SK-N-SH (cell line): ENCODE data around the gene FCER2.

Experiments
- GATA2 ChIP-seq: sonication (generic); formaldehyde crosslinking; IDR thresholded peaks from 2 replicates; pipeline ENCODE4 v1.5.0; 2020; ENCODE audit warnings: mild to moderate bottlenecking, missing genetic modification reagents
- TF ChIP-seq, protein P1 (sequence below): fragments of 200-600 bp; sonication (generic); IDR thresholded peaks from 2 replicates; pipeline ENCODE4 v1.6.1; 2017; ENCODE audit warnings: antibody characterized with exemption, mild to moderate bottlenecking, moderate library complexity

DNA sequence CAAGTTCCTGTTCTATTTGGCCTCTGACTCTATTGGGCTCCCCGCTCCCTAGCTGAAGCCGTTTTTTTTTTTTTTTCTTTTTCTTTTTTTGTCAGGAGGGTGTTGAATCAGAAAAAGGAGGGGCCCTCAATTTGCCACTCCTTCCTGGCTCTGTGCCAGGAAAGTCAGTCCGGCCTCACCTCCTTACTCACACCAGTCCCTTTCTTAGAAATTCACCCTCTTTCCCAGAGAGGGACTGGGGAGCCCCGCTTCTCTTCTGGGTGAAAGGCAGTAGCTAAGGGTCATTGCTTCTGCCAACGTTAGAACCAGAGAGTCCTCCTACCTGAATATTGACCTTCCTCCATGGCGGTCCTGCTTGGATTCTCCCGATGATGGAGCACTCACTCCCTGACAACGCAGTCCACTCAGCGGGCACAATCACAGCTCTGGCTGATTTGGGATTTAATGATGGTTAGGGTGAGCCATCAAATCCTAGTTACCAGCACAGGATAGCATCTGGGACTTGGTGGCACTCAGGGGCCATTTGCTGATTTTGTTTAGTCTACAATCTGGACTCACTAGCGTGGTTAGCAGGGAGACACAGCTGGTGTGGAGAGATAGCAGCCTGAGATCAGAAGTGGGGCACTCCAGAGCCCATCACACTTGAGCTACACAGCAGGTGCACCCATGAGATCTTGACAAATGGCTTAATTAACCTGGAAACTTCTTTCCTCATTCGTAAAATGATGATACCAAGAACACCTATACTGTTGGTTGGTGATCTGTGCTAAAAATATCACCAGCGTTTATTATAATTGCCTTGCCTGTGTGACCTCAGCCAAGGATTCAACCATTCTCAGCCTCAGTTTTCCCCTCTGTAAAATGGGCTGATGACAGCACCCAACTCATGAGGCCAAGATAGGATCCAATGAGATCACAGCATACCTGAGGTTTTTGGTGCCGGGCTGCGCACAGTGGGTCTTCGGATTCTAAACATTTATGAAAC, 2.2 kb downstream of the FCER2 start:
- TF ChIP-seq, protein P1, sequence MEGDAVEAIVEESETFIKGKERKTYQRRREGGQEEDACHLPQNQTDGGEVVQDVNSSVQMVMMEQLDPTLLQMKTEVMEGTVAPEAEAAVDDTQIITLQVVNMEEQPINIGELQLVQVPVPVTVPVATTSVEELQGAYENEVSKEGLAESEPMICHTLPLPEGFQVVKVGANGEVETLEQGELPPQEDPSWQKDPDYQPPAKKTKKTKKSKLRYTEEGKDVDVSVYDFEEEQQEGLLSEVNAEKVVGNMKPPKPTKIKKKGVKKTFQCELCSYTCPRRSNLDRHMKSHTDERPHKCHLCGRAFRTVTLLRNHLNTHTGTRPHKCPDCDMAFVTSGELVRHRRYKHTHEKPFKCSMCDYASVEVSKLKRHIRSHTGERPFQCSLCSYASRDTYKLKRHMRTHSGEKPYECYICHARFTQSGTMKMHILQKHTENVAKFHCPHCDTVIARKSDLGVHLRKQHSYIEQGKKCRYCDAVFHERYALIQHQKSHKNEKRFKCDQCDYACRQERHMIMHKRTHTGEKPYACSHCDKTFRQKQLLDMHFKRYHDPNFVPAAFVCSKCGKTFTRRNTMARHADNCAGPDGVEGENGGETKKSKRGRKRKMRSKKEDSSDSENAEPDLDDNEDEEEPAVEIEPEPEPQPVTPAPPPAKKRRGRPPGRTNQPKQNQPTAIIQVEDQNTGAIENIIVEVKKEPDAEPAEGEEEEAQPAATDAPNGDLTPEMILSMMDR, result no peak
- TF ChIP-seq GATA2 (CRISPR knock-in tag), result no peak
